Dendritic cell treated with granulocyte-macrophage colony-stimulating factor and Interleukin-4, amounts not matched to agents 40 ng/mL and 50 ng/mL, for 4 days (primary cell): ENCODE results near the gene GJB3.

Experiments used
- H3K27ac Mint-ChIP-seq: one replicate; pipeline ENCODE4 v1.8.0; 2022; ENCODE audit warnings: mild to moderate bottlenecking, mixed read lengths
- H3K27me3 Mint-ChIP-seq: one replicate; pipeline ENCODE4 v1.8.0; 2022; ENCODE audit warnings: mild to moderate bottlenecking, mixed read lengths
- H3K36me3 Mint-ChIP-seq: one replicate; pipeline ENCODE4 v1.8.0; 2022; ENCODE audit warnings: low read depth, mixed read lengths
- H3K4me1 Mint-ChIP-seq: one replicate; pipeline ENCODE4 v1.8.0; 2022; ENCODE audit warnings: low read depth, mixed read lengths
- H3K4me3 Mint-ChIP-seq: one replicate; pipeline ENCODE4 v1.8.0; 2022; ENCODE audit warnings: mild to moderate bottlenecking, moderate library complexity, mixed read lengths
- H3K9me3 Mint-ChIP-seq: one replicate; pipeline ENCODE4 v1.8.0; 2022; ENCODE audit warnings: mixed read lengths
- intact Hi-C: fragments of 100-400 bp; cut with micrococcal nuclease; formaldehyde crosslinking; loops from one replicate; pipeline ENCODE4 v1.15.0; 2022

The GJB3 gene

GRCh38 chr1:34749992-34750391 lies 31.0 kb upstream of the GJB3 start:
- intact Hi-C loops: no loop called here
- H3K27me3 Mint-ChIP-seq: peaks cover 4% of the 10 kb centered on the region
- no peaks in the 10 kb centered on the region for H3K4me1 Mint-ChIP-seq
- H3K36me3 Mint-ChIP-seq: no peaks in the 10 kb centered on the region
- H3K4me3 Mint-ChIP-seq: no peak overlapping the region
- H3K9me3 Mint-ChIP-seq: no peaks in the 10 kb centered on the region
- no peak overlapping the region for H3K27ac Mint-ChIP-seq

GRCh38 chr1:34750610-34751009 lies 30.4 kb upstream of the GJB3 start:
- intact Hi-C loops: no loop called here
- no peaks in the 10 kb centered on the region for H3K4me1 Mint-ChIP-seq
- H3K4me3 Mint-ChIP-seq: no peak overlapping the region
- H3K27ac Mint-ChIP-seq: no peak overlapping the region
- H3K9me3 Mint-ChIP-seq: no peaks in the 10 kb centered on the region
- peaks cover 4% of the 10 kb centered on the region for H3K27me3 Mint-ChIP-seq
- no peaks in the 10 kb centered on the region for H3K36me3 Mint-ChIP-seq

GRCh38 chr1:34753163-34753562 lies 27.9 kb upstream of the GJB3 start:
- intact Hi-C loops: no loop called here

GRCh38 chr1:34754964-34755637 lies 25.9 kb upstream of the GJB3 start, which contains the start of gene GJB5:
GJB5 (plus strand) TSS chr1:34755047; CDS start chr1:34757331, 2,284 bp downstream.
- no peak within 1 kb of the TSS for H3K4me3 Mint-ChIP-seq
- no peaks in the 10 kb centered on the region for H3K9me3 Mint-ChIP-seq
- H3K27ac Mint-ChIP-seq: no peak within 1 kb of the TSS
- peaks cover 1% of the 10 kb centered on the region for H3K27me3 Mint-ChIP-seq
- H3K36me3 Mint-ChIP-seq: no peaks in the 10 kb centered on the region
- intact Hi-C loops: no loop called here
- H3K4me1 Mint-ChIP-seq: no peaks in the 10 kb centered on the region

More at GRCh38 chr1:34753163-34753562, 27.9 kb upstream of the GJB3 start:
- Mint-ChIP-seq H3K27ac (no peak overlapping the region), H3K27me3 (peaks cover 2% of the 10 kb centered on the region), H3K4me3 (no peak overlapping the region), H3K36me3 (no peaks in the 10 kb centered on the region), H3K4me1 (no peaks in the 10 kb centered on the region), H3K9me3 (no peaks in the 10 kb centered on the region)

- Mint-ChIP-seq H3K4me1 (no peaks in the 10 kb centered on the region), H3K9me3 (no peaks in the 10 kb centered on the region), H3K27me3 (peaks cover 1% of the 10 kb centered on the region), H3K4me3 (no peak overlapping the region), H3K36me3 (no peaks in the 10 kb centered on the region), H3K27ac (no peak overlapping the region)
- intact Hi-C loops: no loop called here
These were observed 25.1 kb upstream of the GJB3 start for GRCh38 chr1:34755961-34756360.

GRCh38 chr1:34757386-34757785 lies 23.6 kb upstream of the GJB3 start:
- intact Hi-C loops: no loop called here

DNA sequence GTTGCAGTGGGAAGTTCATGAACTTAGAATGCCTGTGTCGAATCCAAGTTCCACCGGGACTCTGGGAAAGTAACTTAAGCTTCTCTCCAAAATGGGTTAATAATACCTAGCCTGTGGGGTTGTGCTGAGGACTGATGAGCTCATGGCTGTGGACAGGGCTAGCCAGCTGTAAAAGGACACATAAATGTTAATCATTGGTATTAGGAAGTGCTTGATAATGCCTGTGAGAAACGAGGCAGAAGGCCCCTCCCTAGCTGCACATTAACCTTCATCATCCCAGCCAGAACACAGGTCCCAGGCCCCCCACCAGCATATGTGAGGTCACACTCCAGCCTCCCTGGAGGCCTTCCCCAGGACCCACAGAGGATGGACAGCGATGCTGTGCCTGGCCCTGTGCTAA lies 22.3 kb upstream of the GJB3 start:
- no peaks in the 10 kb centered on the region for H3K4me1 Mint-ChIP-seq
- no peak overlapping the region for H3K27ac Mint-ChIP-seq
- H3K9me3 Mint-ChIP-seq: no peaks in the 10 kb centered on the region
- no peaks in the 10 kb centered on the region for H3K27me3 Mint-ChIP-seq
- no peak overlapping the region for H3K4me3 Mint-ChIP-seq
- intact Hi-C loops: no loop called here
- no peaks in the 10 kb centered on the region for H3K36me3 Mint-ChIP-seq

More at GRCh38 chr1:34757386-34757785, 23.6 kb upstream of the GJB3 start:
- no peak overlapping the region for H3K4me3 Mint-ChIP-seq
- H3K27me3 Mint-ChIP-seq: peaks cover 1% of the 10 kb centered on the region
- H3K36me3 Mint-ChIP-seq: no peaks in the 10 kb centered on the region
- H3K4me1 Mint-ChIP-seq: no peaks in the 10 kb centered on the region
- H3K27ac Mint-ChIP-seq: no peak overlapping the region
- H3K9me3 Mint-ChIP-seq: no peaks in the 10 kb centered on the region

DNA sequence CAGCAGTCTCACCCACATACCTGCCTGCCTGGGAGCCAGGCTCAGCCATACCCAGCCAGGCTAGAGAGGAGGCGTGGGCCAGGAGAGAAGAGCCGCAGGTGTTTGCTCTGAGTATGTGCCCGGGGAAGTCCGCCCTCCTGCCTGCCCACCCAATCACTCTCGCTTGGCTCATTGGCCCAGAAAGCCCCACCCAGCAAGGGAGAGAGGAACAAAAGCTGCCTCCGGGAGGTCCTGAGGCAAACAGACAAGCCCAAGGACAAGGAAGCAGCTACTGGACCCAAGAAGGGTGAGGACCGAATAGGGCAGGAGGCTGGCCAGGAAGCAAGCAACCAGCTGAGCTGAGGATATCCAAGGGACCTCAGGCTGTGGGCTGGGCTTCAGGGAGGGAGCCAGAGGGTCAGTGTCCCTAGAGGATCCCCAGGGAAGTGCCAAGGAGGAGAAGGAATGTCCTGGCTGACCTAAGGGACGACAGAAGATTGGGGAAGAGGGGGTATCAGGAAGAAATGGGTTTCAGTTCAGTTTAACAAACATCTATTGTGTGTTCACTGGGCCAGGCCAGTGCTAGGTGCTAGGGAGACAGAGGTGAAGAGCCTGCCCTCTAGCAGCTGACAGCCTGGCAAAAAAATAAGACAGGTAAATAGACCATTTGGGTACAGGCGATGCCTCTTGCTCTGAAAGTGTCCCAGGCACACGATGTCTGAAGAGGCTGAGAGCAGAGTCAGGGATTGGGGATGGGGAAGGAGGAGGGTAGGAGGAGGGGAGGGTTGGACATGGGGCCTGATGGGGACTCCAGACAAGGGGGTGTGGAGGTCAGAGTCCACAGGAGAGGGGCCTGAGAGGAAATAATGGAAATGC lies 21.3 kb upstream of the GJB3 start, which contains the start of gene GJB4:
TSS of gene GJB4 (plus strand) at position 238 of the 855 bp plus-strand sequence. CDS start 1,515 bp downstream, outside the sequence.
- no peaks in the 10 kb centered on the region for H3K9me3 Mint-ChIP-seq
- intact Hi-C loops: no loop called here
- no peak within 1 kb of the TSS for H3K27ac Mint-ChIP-seq
- H3K4me3 Mint-ChIP-seq: no peak within 1 kb of the TSS
- H3K27me3 Mint-ChIP-seq: no peaks in the 10 kb centered on the region
- H3K4me1 Mint-ChIP-seq: no peaks in the 10 kb centered on the region
- H3K36me3 Mint-ChIP-seq: no peaks in the 10 kb centered on the region

- H3K27me3 Mint-ChIP-seq: no peaks in the 10 kb centered on the region
- H3K36me3 Mint-ChIP-seq: no peaks in the 10 kb centered on the region
- no peak overlapping the region for H3K27ac Mint-ChIP-seq
- intact Hi-C loops: no loop called here
- H3K9me3 Mint-ChIP-seq: no peaks in the 10 kb centered on the region
- no peaks in the 10 kb centered on the region for H3K4me1 Mint-ChIP-seq
- H3K4me3 Mint-ChIP-seq: no peak overlapping the region
These were observed 19.7 kb upstream of the GJB3 start for GRCh38 chr1:34761176-34761761.

DNA sequence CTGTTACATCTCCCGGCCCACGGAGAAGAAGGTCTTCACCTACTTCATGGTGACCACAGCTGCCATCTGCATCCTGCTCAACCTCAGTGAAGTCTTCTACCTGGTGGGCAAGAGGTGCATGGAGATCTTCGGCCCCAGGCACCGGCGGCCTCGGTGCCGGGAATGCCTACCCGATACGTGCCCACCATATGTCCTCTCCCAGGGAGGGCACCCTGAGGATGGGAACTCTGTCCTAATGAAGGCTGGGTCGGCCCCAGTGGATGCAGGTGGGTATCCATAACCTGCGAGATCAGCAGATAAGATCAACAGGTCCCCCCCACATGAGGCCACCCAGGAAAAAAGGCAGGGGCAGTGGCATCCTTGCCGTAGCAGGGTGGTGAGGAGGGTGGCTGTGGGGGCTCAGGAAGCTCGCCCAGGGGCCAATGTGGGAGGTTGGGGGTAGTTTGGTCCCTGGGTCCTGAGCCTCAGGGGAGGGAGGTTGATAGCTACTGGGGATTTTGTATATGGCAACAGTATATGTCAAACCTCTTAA lies 19.2 kb upstream of the GJB3 start:
- Mint-ChIP-seq H3K4me3 (no peak overlapping the region), H3K4me1 (no peaks in the 10 kb centered on the region), H3K36me3 (no peaks in the 10 kb centered on the region), H3K27ac (no peak overlapping the region), H3K9me3 (no peaks in the 10 kb centered on the region), H3K27me3 (no peaks in the 10 kb centered on the region)
- intact Hi-C loops: no loop called here

- intact Hi-C loops: no loop called here
- H3K4me3 Mint-ChIP-seq: no peak overlapping the region
- no peaks in the 10 kb centered on the region for H3K4me1 Mint-ChIP-seq
- no peaks in the 10 kb centered on the region for H3K27me3 Mint-ChIP-seq
- no peaks in the 10 kb centered on the region for H3K36me3 Mint-ChIP-seq
- no peak overlapping the region for H3K27ac Mint-ChIP-seq
- no peaks in the 10 kb centered on the region for H3K9me3 Mint-ChIP-seq
These were observed 18.4 kb upstream of the GJB3 start for GRCh38 chr1:34762474-34763141.

DNA sequence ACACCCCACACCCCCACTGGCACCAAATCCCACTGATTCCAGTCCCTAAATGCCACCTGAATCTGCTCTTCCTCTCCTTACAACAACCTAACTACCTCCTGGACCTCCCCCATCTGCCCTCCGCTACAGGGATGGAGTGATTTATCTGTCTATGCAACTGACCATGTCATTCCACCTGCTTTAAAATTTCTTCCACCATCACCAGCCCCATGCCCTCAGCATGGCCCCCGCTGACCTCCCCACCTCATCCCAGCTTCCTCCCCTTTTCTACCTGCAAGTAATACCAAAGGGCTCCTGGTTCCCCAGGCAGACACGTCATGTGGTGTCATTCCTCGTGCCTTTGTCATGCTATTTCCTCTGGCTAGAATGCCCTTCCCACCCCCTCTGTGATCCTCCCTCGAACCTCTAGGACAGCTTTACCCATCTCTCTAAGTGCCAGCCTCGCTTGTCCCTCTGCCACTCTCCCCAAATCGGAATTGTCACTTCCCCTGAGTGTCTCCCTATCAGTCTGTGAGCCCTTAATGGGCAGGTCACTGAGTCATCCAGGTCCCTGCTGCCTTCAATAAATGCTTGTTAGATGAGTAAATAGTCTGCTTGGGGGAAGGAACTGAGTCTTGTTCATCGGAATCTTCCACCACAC lies 17.8 kb upstream of the GJB3 start:
- Mint-ChIP-seq H3K4me3 (no peak overlapping the region), H3K4me1 (no peaks in the 10 kb centered on the region), H3K27me3 (no peaks in the 10 kb centered on the region), H3K9me3 (no peaks in the 10 kb centered on the region), H3K27ac (no peak overlapping the region), H3K36me3 (no peaks in the 10 kb centered on the region)
- intact Hi-C loops: no loop called here

GRCh38 chr1:34768856-34769255 lies 12.2 kb upstream of the GJB3 start:
- no peaks in the 10 kb centered on the region for H3K9me3 Mint-ChIP-seq
- no peak overlapping the region for H3K4me3 Mint-ChIP-seq
- no peak overlapping the region for H3K27ac Mint-ChIP-seq
- H3K36me3 Mint-ChIP-seq: no peaks in the 10 kb centered on the region
- no peaks in the 10 kb centered on the region for H3K27me3 Mint-ChIP-seq
- no peaks in the 10 kb centered on the region for H3K4me1 Mint-ChIP-seq
- intact Hi-C loops: no loop called here
